ENCODE measurements around the gene EVPLL. TPM values are rescaled to one million over a fixed set of nuclear protein-coding genes. Genes with fewer than 3 reads are reported as not detected.

EVPLL gene
- total and polyA plus RNA-seq, 12 donors, result 0.03 TPM; not detected in 11

- Histone ChIP-seq H3K9me3 (no peaks in the 10 kb centered on the region), H3K4me1 (no peaks in the 10 kb centered on the region), H3K27me3 (no peaks in the 10 kb centered on the region), H3K4me3 (no peak overlapping the region), H3K27ac (no peak overlapping the region), H3K36me3 (peaks cover 0 to 82% (median 0%) of the 10 kb centered on the region in 9 donors)
- no peak for TF ChIP-seq CTCF (IDR thresholded peaks at IDR 0.05)
- WGBS, 2 donors, result 97 to 99% methylated on average over 13 of the region's 13 CpGs
- DNase-seq (no peak), ATAC-seq (no peak)
- intact Hi-C loops (cut with DNase I), result no loop called here
These were observed 37.6 kb upstream of the EVPLL start for GRCh38 chr17:18339933-18340332.

GRCh38 chr17:18344021-18344420 is 33.6 kb upstream of the EVPLL start:
- H3K9me3 ChIP-seq, result no peaks in the 10 kb centered on the region
- no peak for TF ChIP-seq CTCF (IDR thresholded peaks at IDR 0.05)
- peaks cover 0 to 97% (median 0%) of the 10 kb centered on the region in 9 donors for H3K36me3 ChIP-seq
- no peaks in the 10 kb centered on the region for H3K4me1 ChIP-seq
- no peak overlapping the region for H3K4me3 ChIP-seq
- ATAC-seq (no peak), DNase-seq (no peak)
- H3K27me3 ChIP-seq, result no peaks in the 10 kb centered on the region
- 93 to 95% methylated on average over 5 of the region's 5 CpGs for WGBS, 2 donors
- no peak overlapping the region for H3K27ac ChIP-seq
- intact Hi-C loops (cut with DNase I), result no loop called here

GRCh38 chr17:18353541-18353940 is 24.0 kb upstream of the EVPLL start:
- Histone ChIP-seq H3K27ac (no peak overlapping the region), H3K9me3 (no peaks in the 10 kb centered on the region), H3K36me3 (peaks cover 0 to 68% (median 0%) of the 10 kb centered on the region in 9 donors), H3K4me3 (no peak overlapping the region), H3K27me3 (no peaks in the 10 kb centered on the region), H3K4me1 (peaks cover 0 to 10% (median 0%) of the 10 kb centered on the region in 9 donors)
- intact Hi-C loops (cut with DNase I), result no loop called here
- TF ChIP-seq CTCF (IDR thresholded peaks at IDR 0.05), result no peak
- ATAC-seq (no peak), DNase-seq (no peak)
- 93 to 97% methylated on average over 6 of the region's 6 CpGs for WGBS, 2 donors

- Histone ChIP-seq H3K4me3 (no peak overlapping the region), H3K27ac (peak overlapping the region in 2 of 10 donors; percentile 37 to 57), H3K36me3 (peaks cover 0 to 51% (median 0%) of the 10 kb centered on the region in 9 donors), H3K9me3 (no peaks in the 10 kb centered on the region), H3K4me1 (peaks cover 0 to 10% (median 0%) of the 10 kb centered on the region in 9 donors), H3K27me3 (no peaks in the 10 kb centered on the region)
- peak in 1 of 2 donors; percentile 17 for DNase-seq
- no peak for TF ChIP-seq CTCF (IDR thresholded peaks at IDR 0.05)
- WGBS, 2 donors, result 89 to 94% methylated on average over 10 of the region's 10 CpGs
- peak in 6 of 8 donors; percentile 38 to 75 (median 60) for ATAC-seq
- intact Hi-C loops (cut with DNase I), result no loop called here
These were observed 21.0 kb upstream of the EVPLL start for GRCh38 chr17:18356624-18357023.
